Panc1 (cell line): ENCODE results near the gene ESRRB.

Source experiments
- CTCF ChIP-seq: fragments of 450-650 bp; IDR thresholded peaks from 2 replicates; pipeline ENCODE4 v1.5.1; 2017; ENCODE audit warnings: mild to moderate bottlenecking
- POLR2AphosphoS5 ChIP-seq: IDR thresholded peaks from 2 replicates; pipeline ENCODE4 v1.6.1; 2012; ENCODE audit warnings: mild to moderate bottlenecking, low read depth, low read length, moderate library complexity
- SIN3A ChIP-seq: IDR thresholded peaks from 2 replicates; pipeline ENCODE4 v1.6.1; 2012; ENCODE audit warnings: low read depth, mild to moderate bottlenecking, low read length, moderate library complexity, borderline replicate concordance; ENCODE audit not compliant: insufficient read depth
- TCF7L2 ChIP-seq: IDR thresholded peaks from 2 replicates; pipeline ENCODE4 v1.6.1; 2011; ENCODE audit warnings: mild to moderate bottlenecking, low read depth, low read length, inconsistent platforms
- TF ChIP-seq, protein P1 (sequence below), 2 experiments: IDR thresholded peaks; 2 replicates each; pipeline ENCODE4 v1.6.1; 2011 to 2012; ENCODE audit warnings: low read depth in 2 of 2, control low read depth in 1 of 2, low read length in 1 of 2, mild to moderate bottlenecking in 1 of 2, moderate library complexity in 1 of 2; ENCODE audit not compliant: insufficient read depth in 1 of 2

DNA sequence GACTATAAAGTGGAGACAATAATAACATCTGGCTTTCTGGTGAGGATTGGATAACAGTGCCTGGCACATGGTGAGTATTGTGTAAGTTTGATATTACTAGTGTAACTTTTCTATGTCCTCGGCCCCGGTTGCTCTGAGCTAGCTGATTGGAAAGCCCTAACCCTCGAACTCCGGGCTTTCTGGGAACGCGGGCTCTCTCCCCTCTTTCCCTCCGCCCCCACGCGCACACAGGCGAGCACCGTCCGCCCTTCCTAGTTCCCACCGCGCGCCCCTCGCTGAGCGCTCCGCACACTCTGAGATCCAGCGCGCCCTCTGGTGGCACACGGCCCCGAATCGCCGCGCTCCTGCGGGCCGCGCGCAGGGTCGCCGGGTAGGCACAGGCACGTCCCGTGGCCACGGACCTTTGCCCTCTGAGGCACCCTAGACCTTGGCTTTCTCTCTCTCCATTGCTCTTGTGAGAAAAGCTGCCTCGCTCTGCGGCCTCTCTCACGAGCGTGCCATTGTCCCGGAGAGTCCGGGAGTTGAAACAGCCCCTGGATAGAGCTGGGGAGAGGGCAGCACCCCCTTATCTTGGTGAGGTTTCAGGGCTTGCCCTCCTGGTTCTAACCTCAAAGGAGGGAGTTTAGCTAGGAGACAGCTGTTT, 23.2 kb upstream of the ESRRB start:
- TF ChIP-seq, protein P1, sequence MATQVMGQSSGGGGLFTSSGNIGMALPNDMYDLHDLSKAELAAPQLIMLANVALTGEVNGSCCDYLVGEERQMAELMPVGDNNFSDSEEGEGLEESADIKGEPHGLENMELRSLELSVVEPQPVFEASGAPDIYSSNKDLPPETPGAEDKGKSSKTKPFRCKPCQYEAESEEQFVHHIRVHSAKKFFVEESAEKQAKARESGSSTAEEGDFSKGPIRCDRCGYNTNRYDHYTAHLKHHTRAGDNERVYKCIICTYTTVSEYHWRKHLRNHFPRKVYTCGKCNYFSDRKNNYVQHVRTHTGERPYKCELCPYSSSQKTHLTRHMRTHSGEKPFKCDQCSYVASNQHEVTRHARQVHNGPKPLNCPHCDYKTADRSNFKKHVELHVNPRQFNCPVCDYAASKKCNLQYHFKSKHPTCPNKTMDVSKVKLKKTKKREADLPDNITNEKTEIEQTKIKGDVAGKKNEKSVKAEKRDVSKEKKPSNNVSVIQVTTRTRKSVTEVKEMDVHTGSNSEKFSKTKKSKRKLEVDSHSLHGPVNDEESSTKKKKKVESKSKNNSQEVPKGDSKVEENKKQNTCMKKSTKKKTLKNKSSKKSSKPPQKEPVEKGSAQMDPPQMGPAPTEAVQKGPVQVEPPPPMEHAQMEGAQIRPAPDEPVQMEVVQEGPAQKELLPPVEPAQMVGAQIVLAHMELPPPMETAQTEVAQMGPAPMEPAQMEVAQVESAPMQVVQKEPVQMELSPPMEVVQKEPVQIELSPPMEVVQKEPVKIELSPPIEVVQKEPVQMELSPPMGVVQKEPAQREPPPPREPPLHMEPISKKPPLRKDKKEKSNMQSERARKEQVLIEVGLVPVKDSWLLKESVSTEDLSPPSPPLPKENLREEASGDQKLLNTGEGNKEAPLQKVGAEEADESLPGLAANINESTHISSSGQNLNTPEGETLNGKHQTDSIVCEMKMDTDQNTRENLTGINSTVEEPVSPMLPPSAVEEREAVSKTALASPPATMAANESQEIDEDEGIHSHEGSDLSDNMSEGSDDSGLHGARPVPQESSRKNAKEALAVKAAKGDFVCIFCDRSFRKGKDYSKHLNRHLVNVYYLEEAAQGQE (IDR thresholded peaks at IDR 0.05; ENCODE audit: insufficient read depth in 1 of 2, low read depth in 2 of 2, low read length in 1 of 2): no peak
- peak; percentile 91 for TF ChIP-seq CTCF
- no peak for TF ChIP-seq TCF7L2
- TF ChIP-seq POLR2AphosphoS5: no peak
- no peak for TF ChIP-seq SIN3A
